Suprapubic skin (tissue), 4 donors: ENCODE data around the gene FRMD4B. TPM values are rescaled to one million over a fixed set of nuclear protein-coding genes. Genes with fewer than 3 reads are reported as not detected.
A peak's percentile ranks its signal among the peaks of the same experiment; 100 is the strongest.
"Not testable (repeated sequence)": the region's sequence is repeated elsewhere in the genome, so short reads cannot be mapped to it uniquely, and the experiment has no call there.

ENCODE experiments used
- DNase-seq, 2 donors: peaks; one replicate each; pipeline ENCODE4 v3.0.0-alpha.2; 2019; ENCODE audit warnings: low spot score in 2 of 2
- H3K27ac ChIP-seq: fragments of 200-600 bp; sonication (generic); one replicate; pipeline ENCODE4 v1.5.1; 2019
- H3K27me3 ChIP-seq: fragments of 200-600 bp; sonication (generic); one replicate; pipeline ENCODE4 v1.5.1; 2019
- H3K36me3 ChIP-seq: fragments of 200-600 bp; sonication (generic); one replicate; pipeline ENCODE4 v1.5.1; 2019
- H3K4me1 ChIP-seq: fragments of 200-600 bp; sonication (generic); one replicate; pipeline ENCODE4 v1.5.1; 2019
- H3K4me3 ChIP-seq: fragments of 200-600 bp; sonication (generic); one replicate; pipeline ENCODE4 v1.5.1; 2019; ENCODE audit warnings: mild to moderate bottlenecking
- H3K9me3 ChIP-seq: fragments of 200-600 bp; sonication (generic); one replicate; pipeline ENCODE4 v1.5.1; 2019
- EP300 ChIP-seq: sonication (generic); formaldehyde crosslinking; IDR thresholded peaks from one replicate; pipeline ENCODE4 v1.6.1; 2017; ENCODE audit warnings: antibody characterized with exemption
- POLR2A ChIP-seq, 2 donors: fragments of 450-650 bp; IDR thresholded peaks; one replicate each; pipeline ENCODE4 v1.6.1; 2017; ENCODE audit warnings: antibody characterized with exemption in 2 of 2, mild to moderate bottlenecking in 2 of 2, moderate library complexity in 2 of 2
- POLR2AphosphoS5 ChIP-seq, 3 donors: sonication (generic); formaldehyde crosslinking; IDR thresholded peaks; one replicate each; pipeline ENCODE4 v1.6.1; 2017; ENCODE audit warnings: antibody characterized with exemption in 3 of 3
- WGBS: methylation state at CpG from one replicate; pipeline ENCODE4 v1.1.5; 2018; 5-methylcytosine and 5-hydroxymethylcytosine counted together
- total RNA-seq, 4 donors: library from RNA; depleted of rRNA; stranded (reverse); fragments of >200 nt; gene quantifications; one replicate each; pipeline ENCODE4 v1.1.0, GENCODE V29; 2016
- TF ChIP-seq, protein P1 (sequence below), 2 donors: fragments of 200-600 bp in 1 of 2; fragments of 450-650 bp in 1 of 2; sonication (generic) in 1 of 2; IDR thresholded peaks; one replicate each; pipeline ENCODE4 v1.5.1; 2016 to 2019; ENCODE audit warnings: antibody characterized with exemption in 2 of 2, mild to moderate bottlenecking in 1 of 2, moderate library complexity in 1 of 2

FRMD4B gene
- total RNA-seq, 4 donors from 2014 or later, result 53.8 to 75.3 (median 67.8) TPM

DNA sequence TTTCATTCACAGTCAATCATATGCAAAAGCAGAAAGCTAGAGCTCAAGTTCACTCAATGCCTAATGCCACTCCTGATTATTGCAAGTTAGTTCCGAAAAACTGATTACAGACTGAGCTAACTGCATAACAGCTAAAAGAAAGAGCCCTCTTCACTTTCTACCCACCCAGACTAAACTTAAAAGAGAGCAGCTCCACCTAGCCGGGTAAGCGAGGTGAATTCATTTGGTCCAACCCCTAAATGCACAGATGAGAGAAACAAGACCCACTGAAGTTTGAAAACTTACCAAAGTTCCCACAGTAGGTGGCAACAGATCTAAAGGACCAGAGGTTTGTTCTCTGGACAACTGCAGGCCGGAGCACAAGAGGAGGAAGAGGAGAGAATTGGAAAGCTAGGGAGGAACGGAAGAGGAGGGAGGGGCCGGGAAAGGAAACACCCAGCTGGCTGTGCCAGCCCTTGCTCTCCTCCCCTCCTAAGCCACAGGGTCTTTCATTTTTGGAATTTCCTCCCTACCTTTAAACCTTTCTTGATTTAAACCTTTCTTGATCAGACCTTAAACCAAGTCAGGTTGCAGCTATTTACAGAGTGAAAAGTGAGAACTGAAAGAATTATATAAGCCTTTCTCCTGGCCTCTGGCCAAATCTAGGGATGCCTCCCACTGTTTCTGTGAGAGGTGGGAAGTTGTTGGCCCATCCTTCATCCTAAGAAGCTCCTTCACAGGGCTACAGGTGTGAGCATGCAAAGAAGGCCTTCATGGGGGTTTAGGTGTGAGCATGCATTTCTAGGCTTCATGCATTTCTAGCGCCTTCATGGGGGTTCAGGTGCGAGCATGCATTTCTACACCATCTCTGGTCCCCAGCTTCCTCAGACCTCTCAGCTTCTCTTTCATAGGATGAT is 148.8 kb downstream of the FRMD4B start:
- TF ChIP-seq POLR2A (IDR thresholded peaks at IDR 0.05) (no peak), POLR2AphosphoS5 (IDR thresholded peaks at IDR 0.05) (no peak), EP300 (no peak)
- TF ChIP-seq, protein P1, sequence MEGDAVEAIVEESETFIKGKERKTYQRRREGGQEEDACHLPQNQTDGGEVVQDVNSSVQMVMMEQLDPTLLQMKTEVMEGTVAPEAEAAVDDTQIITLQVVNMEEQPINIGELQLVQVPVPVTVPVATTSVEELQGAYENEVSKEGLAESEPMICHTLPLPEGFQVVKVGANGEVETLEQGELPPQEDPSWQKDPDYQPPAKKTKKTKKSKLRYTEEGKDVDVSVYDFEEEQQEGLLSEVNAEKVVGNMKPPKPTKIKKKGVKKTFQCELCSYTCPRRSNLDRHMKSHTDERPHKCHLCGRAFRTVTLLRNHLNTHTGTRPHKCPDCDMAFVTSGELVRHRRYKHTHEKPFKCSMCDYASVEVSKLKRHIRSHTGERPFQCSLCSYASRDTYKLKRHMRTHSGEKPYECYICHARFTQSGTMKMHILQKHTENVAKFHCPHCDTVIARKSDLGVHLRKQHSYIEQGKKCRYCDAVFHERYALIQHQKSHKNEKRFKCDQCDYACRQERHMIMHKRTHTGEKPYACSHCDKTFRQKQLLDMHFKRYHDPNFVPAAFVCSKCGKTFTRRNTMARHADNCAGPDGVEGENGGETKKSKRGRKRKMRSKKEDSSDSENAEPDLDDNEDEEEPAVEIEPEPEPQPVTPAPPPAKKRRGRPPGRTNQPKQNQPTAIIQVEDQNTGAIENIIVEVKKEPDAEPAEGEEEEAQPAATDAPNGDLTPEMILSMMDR (IDR thresholded peaks at IDR 0.05), result no peak

DNA sequence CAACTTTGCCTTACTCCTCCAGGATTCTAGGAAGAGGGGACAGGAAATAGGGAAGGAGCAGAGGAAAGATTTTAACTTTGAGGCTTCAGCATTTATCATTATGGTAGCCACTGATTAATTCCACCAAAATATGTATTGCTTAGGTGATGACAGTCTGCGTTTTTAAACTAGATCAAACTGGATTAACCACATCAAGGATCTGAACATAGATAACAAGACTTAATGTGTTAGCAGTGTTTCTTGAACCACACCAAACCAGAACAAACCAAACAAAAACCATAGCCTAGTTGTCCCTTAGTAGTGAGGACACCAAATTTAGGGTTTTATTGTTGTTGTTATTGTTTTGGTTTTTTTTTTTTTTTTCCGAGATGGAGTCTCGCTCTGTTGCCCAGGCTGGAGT is 150.0 kb downstream of the FRMD4B start:
- H3K4me1 ChIP-seq, result peaks cover 13% of the 10 kb centered on the region
- whole genome bisulfite sequencing, result 79% methylated on average over 3 of the region's 3 CpGs
- H3K9me3 ChIP-seq, result no peaks in the 10 kb centered on the region
- no peaks in the 10 kb centered on the region for H3K27me3 ChIP-seq
- no peak for TF ChIP-seq POLR2AphosphoS5 (IDR thresholded peaks at IDR 0.05)
- TF ChIP-seq POLR2A (IDR thresholded peaks at IDR 0.05), result no peak
- DNase-seq, result no peak
- H3K4me3 ChIP-seq, result no peak overlapping the region
- H3K27ac ChIP-seq, result peak overlapping the region; percentile 15
- H3K36me3 ChIP-seq, result no peaks in the 10 kb centered on the region

More for the DNA sequence above, 148.8 kb downstream of the FRMD4B start:
- WGBS, result 59% methylated on average over 8 of the region's 8 CpGs
- Histone ChIP-seq H3K4me3 (peak overlapping the region; percentile 7), H3K36me3 (no peaks in the 10 kb centered on the region), H3K27ac (peak overlapping the region; percentile 10), H3K27me3 (no peaks in the 10 kb centered on the region), H3K4me1 (peaks cover 8% of the 10 kb centered on the region), H3K9me3 (no peaks in the 10 kb centered on the region)
- no peak for DNase-seq

DNA sequence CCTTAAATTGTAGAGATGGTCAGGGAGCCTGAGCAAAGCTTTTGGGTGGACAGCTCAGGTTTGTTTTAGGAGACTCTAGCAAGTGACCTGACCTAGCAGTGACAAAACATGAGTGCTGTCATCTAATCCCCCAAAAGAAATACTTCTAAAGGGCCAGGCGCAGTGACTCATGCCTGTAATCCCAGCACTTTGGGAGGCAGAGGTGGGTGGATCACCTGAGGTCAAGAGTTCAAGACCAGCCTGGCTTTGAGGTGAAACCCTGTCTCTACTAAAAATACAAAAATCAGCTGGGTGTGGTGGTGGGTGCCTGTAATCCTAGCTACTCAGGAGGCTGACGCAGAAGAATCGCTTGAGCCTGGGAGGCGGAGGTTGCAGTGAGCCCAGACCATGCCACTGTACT is 150.7 kb downstream of the FRMD4B start:
- H3K9me3 ChIP-seq, DNase-seq, H3K36me3 ChIP-seq, H3K27me3 ChIP-seq, H3K4me3 ChIP-seq: not testable (repeated sequence)
- WGBS, result 96% methylated on average over 4 of the region's 4 CpGs
- Histone ChIP-seq H3K27ac (peak overlapping the region; percentile 15), H3K4me1 (peaks cover 13% of the 10 kb centered on the region)

DNA sequence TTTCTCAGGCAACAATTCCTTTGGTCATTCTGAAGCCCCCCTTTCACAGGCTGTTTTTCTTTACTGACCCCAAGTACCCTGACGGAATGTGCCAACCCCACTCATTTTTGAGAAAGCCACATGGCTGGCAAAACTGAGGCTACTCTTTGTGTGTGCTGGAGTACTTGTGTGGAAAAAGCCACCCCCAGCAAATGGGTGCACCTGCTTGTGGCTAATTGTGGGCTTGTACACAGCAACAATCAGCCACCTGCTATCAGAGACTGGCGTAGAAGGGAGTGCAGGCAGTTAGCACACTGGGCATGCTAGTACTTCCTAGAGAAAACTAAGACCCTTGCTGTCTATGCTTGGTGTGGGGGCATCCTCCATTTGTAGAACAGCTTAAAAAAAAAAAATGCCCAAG is 153.4 kb downstream of the FRMD4B start:
- Histone ChIP-seq H3K27me3 (no peaks in the 10 kb centered on the region), H3K36me3 (no peaks in the 10 kb centered on the region), H3K4me1 (peaks cover 13% of the 10 kb centered on the region), H3K27ac (peak overlapping the region; percentile 16), H3K4me3 (no peak overlapping the region), H3K9me3 (no peaks in the 10 kb centered on the region)
- DNase-seq, result no peak
- 97% methylated on average over 2 of the region's 2 CpGs for whole genome bisulfite sequencing
- TF ChIP-seq, protein P1 (IDR thresholded peaks at IDR 0.05), result no peak
- TF ChIP-seq POLR2A (IDR thresholded peaks at IDR 0.05) (no peak), EP300 (no peak), POLR2AphosphoS5 (IDR thresholded peaks at IDR 0.05) (no peak)

DNA sequence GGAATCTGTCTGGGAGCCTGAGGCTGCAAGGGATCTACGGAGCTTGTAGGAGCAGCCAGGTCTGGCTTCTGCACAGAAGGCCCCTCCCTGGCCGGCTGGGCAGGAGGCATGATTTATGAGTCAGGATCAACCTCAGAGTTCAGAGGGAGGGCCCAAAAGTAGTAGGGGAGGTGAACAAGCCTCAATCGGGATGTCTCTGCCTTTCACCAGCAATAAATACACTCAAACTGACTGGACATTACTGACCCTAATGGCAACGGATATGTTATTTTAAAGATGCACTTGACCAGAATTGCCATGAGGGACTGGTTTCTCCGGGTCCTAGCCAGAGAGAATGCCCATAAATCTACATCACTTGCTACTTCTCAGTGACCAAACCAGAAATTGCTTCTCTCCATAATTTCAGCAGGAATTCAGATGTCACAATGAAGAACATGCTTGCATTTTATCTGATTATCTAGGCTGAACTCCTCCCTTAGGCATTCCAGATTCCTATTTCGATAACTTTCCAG is 153.9 kb downstream of the FRMD4B start:
- H3K4me3 ChIP-seq, result no peak overlapping the region
- no peak for TF ChIP-seq POLR2AphosphoS5 (IDR thresholded peaks at IDR 0.05)
- TF ChIP-seq, protein P1 (IDR thresholded peaks at IDR 0.05), result no peak
- no peak for TF ChIP-seq EP300
- TF ChIP-seq POLR2A (IDR thresholded peaks at IDR 0.05), result no peak
- WGBS, result 24% methylated on average over 6 of the region's 6 CpGs
- H3K9me3 ChIP-seq, result no peaks in the 10 kb centered on the region
- peaks cover 13% of the 10 kb centered on the region for H3K4me1 ChIP-seq
- H3K27me3 ChIP-seq, result no peaks in the 10 kb centered on the region
- H3K27ac ChIP-seq, result peak overlapping the region; percentile 16
- no peak for DNase-seq
- no peaks in the 10 kb centered on the region for H3K36me3 ChIP-seq

DNA sequence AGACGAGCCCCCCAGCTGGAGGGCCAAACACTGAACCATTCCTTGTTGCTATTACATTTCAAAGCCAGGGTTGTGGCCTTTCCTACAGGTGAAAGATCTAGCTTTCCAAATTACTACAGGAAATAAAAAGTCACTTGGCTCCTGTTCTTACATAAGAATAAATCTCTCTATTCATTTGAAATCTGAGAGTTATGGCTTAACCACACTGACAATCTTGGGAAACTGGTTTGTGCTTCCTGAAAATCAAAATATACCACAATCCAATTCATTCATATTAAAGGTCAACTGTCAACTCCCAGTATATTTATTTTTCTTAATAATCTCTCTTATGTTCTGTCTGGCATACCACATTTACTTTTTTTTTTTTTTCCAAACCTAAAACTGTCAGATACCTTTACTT is 159.8 kb downstream of the FRMD4B start:
- H3K9me3 ChIP-seq, result no peaks in the 10 kb centered on the region
- no peak overlapping the region for H3K27ac ChIP-seq
- H3K27me3 ChIP-seq, result no peaks in the 10 kb centered on the region
- no peaks in the 10 kb centered on the region for H3K4me1 ChIP-seq
- H3K4me3 ChIP-seq, result no peak overlapping the region
- WGBS, result 69% methylated on average over 1 of the region's 1 CpG
- TF ChIP-seq POLR2A (IDR thresholded peaks at IDR 0.05) (no peak), EP300 (no peak)
- DNase-seq, result no peak
- H3K36me3 ChIP-seq, result peaks cover 11% of the 10 kb centered on the region
